ENCODE data around the gene HOXD9. TPM values are rescaled to one million over a fixed set of nuclear protein-coding genes. Genes with fewer than 3 reads are reported as not detected.

HOXD9 gene
- polyA plus RNA-seq, 1 donor, result 0.88 TPM

GRCh38 chr2:176085861-176086771 is 36.4 kb upstream of the HOXD9 start:
- Histone ChIP-seq H3K4me3 (ENCODE audit: low read length) (no peak overlapping the region), H3K9me3 (ENCODE audit: control insufficient read depth, low read depth, low read length) (peaks cover 30% of the 10 kb centered on the region), H3K27ac (ENCODE audit: low read length) (no peak overlapping the region), H3K27me3 (ENCODE audit: control insufficient read depth, insufficient read depth, low read length) (peaks cover 99% of the 10 kb centered on the region), H3K4me1 (ENCODE audit: control insufficient read depth, insufficient read depth, low read length) (peaks cover 9% of the 10 kb centered on the region), H3K36me3 (ENCODE audit: control insufficient read depth, insufficient read depth, low read length) (no peaks in the 10 kb centered on the region)
- WGBS (ENCODE audit: insufficient coverage, low lambda C conversion rate), result 17% methylated on average over 1 of the region's 46 CpGs
- DNase-seq, result no peak

GRCh38 chr2:176087330-176088047 is 35.0 kb upstream of the HOXD9 start:
- DNase-seq, result no peak
- no CpG with 5 or more reads among the region's 29 CpGs for WGBS (ENCODE audit: insufficient coverage, low lambda C conversion rate)

GRCh38 chr2:176088048-176088936 is 34.2 kb upstream of the HOXD9 start:
- no peaks in the 10 kb centered on the region for H3K36me3 ChIP-seq (ENCODE audit: control insufficient read depth, insufficient read depth, low read length)
- DNase-seq, result peak; percentile 23 to 54
- H3K27ac ChIP-seq (ENCODE audit: low read length), result no peak overlapping the region
- peaks cover 23% of the 10 kb centered on the region for H3K9me3 ChIP-seq (ENCODE audit: control insufficient read depth, low read depth, low read length)
- WGBS (ENCODE audit: insufficient coverage, low lambda C conversion rate), result 33% methylated on average over 1 of the region's 49 CpGs
- H3K4me1 ChIP-seq (ENCODE audit: control insufficient read depth, insufficient read depth, low read length), result peaks cover 11% of the 10 kb centered on the region
- H3K27me3 ChIP-seq (ENCODE audit: control insufficient read depth, insufficient read depth, low read length), result peaks cover 96% of the 10 kb centered on the region
- H3K4me3 ChIP-seq (ENCODE audit: low read length), result no peak overlapping the region

More at GRCh38 chr2:176087330-176088047, 35.0 kb upstream of the HOXD9 start:
- Histone ChIP-seq H3K4me1 (ENCODE audit: control insufficient read depth, insufficient read depth, low read length) (peaks cover 9% of the 10 kb centered on the region), H3K36me3 (ENCODE audit: control insufficient read depth, insufficient read depth, low read length) (no peaks in the 10 kb centered on the region), H3K27me3 (ENCODE audit: control insufficient read depth, insufficient read depth, low read length) (peaks cover 98% of the 10 kb centered on the region), H3K9me3 (ENCODE audit: control insufficient read depth, low read depth, low read length) (peaks cover 25% of the 10 kb centered on the region), H3K4me3 (ENCODE audit: low read length) (no peak overlapping the region), H3K27ac (ENCODE audit: low read length) (no peak overlapping the region)

GRCh38 chr2:176088937-176089842 is 33.3 kb upstream of the HOXD9 start:
- peaks cover 18% of the 10 kb centered on the region for H3K9me3 ChIP-seq (ENCODE audit: control insufficient read depth, low read depth, low read length)
- no peak overlapping the region for H3K27ac ChIP-seq (ENCODE audit: low read length)
- peaks cover 96% of the 10 kb centered on the region for H3K27me3 ChIP-seq (ENCODE audit: control insufficient read depth, insufficient read depth, low read length)
- H3K4me1 ChIP-seq (ENCODE audit: control insufficient read depth, insufficient read depth, low read length), result peaks cover 13% of the 10 kb centered on the region
- H3K36me3 ChIP-seq (ENCODE audit: control insufficient read depth, insufficient read depth, low read length), result no peaks in the 10 kb centered on the region
- no peak overlapping the region for H3K4me3 ChIP-seq (ENCODE audit: low read length)
- no peak for DNase-seq
- WGBS (ENCODE audit: insufficient coverage, low lambda C conversion rate), result no CpG with 5 or more reads among the region's 6 CpGs

- no peak for DNase-seq
Measured at GRCh38 chr2:176089843-176090395, 32.6 kb upstream of the HOXD9 start.

GRCh38 chr2:176090862-176091261 is 31.7 kb upstream of the HOXD9 start:
- peaks cover 13% of the 10 kb centered on the region for H3K4me1 ChIP-seq (ENCODE audit: control insufficient read depth, insufficient read depth, low read length)
- H3K9me3 ChIP-seq (ENCODE audit: control insufficient read depth, low read depth, low read length), result peaks cover 11% of the 10 kb centered on the region
- no peak for DNase-seq
- H3K36me3 ChIP-seq (ENCODE audit: control insufficient read depth, insufficient read depth, low read length), result no peaks in the 10 kb centered on the region
- H3K4me3 ChIP-seq (ENCODE audit: low read length), result no peak overlapping the region
- WGBS (ENCODE audit: insufficient coverage, low lambda C conversion rate), result 5% methylated on average over 3 of the region's 5 CpGs
- H3K27ac ChIP-seq (ENCODE audit: low read length), result no peak overlapping the region
- peaks cover 96% of the 10 kb centered on the region for H3K27me3 ChIP-seq (ENCODE audit: control insufficient read depth, insufficient read depth, low read length)

More at GRCh38 chr2:176089843-176090395, 32.6 kb upstream of the HOXD9 start:
- Histone ChIP-seq H3K4me1 (ENCODE audit: control insufficient read depth, insufficient read depth, low read length) (peaks cover 13% of the 10 kb centered on the region), H3K36me3 (ENCODE audit: control insufficient read depth, insufficient read depth, low read length) (no peaks in the 10 kb centered on the region), H3K4me3 (ENCODE audit: low read length) (no peak overlapping the region), H3K27me3 (ENCODE audit: control insufficient read depth, insufficient read depth, low read length) (peaks cover 96% of the 10 kb centered on the region), H3K27ac (ENCODE audit: low read length) (no peak overlapping the region), H3K9me3 (ENCODE audit: control insufficient read depth, low read depth, low read length) (peaks cover 15% of the 10 kb centered on the region)

- no peak for DNase-seq
- Histone ChIP-seq H3K4me3 (ENCODE audit: low read length) (no peak overlapping the region), H3K36me3 (ENCODE audit: control insufficient read depth, insufficient read depth, low read length) (no peaks in the 10 kb centered on the region), H3K27me3 (ENCODE audit: control insufficient read depth, insufficient read depth, low read length) (peaks cover 96% of the 10 kb centered on the region), H3K9me3 (ENCODE audit: control insufficient read depth, low read depth, low read length) (peaks cover 8% of the 10 kb centered on the region), H3K4me1 (ENCODE audit: control insufficient read depth, insufficient read depth, low read length) (peaks cover 14% of the 10 kb centered on the region), H3K27ac (ENCODE audit: low read length) (no peak overlapping the region)
- WGBS (ENCODE audit: insufficient coverage, low lambda C conversion rate), result no CpG with 5 or more reads among the region's 31 CpGs
Measured at GRCh38 chr2:176091329-176092258, 30.9 kb upstream of the HOXD9 start.

- no peaks in the 10 kb centered on the region for H3K36me3 ChIP-seq (ENCODE audit: control insufficient read depth, insufficient read depth, low read length)
- no peak within 1 kb of the TSS for H3K4me3 ChIP-seq (ENCODE audit: low read length)
- H3K4me1 ChIP-seq (ENCODE audit: control insufficient read depth, insufficient read depth, low read length), result peaks cover 17% of the 10 kb centered on the region
- no peak for DNase-seq
- peaks cover 10% of the 10 kb centered on the region for H3K9me3 ChIP-seq (ENCODE audit: control insufficient read depth, low read depth, low read length)
- no CpG with 5 or more reads among the region's 95 CpGs for WGBS (ENCODE audit: insufficient coverage, low lambda C conversion rate)
- peaks cover 97% of the 10 kb centered on the region for H3K27me3 ChIP-seq (ENCODE audit: control insufficient read depth, insufficient read depth, low read length)
- no peak within 1 kb of the TSS for H3K27ac ChIP-seq (ENCODE audit: low read length)
Measured at GRCh38 chr2:176092270-176093144, 30.0 kb upstream of the HOXD9 start, which contains the start of gene HOXD13. TSS of gene HOXD13 (plus strand) at chr2:176092721. CDS start at chr2:176092891, 170 bp downstream.

Measured in large intestine (tissue), 3 donors.